ENCODE data around the gene CCDC192. TPM values are rescaled to one million over a fixed set of nuclear protein-coding genes. Genes with fewer than 3 reads are reported as not detected.
A peak's percentile ranks its signal among the peaks of the same experiment; 100 is the strongest.

Gene CCDC192
- total and polyA plus RNA-seq, 2 of the 4 experiments (the other 2 are of a cell fraction) = not detected

GRCh38 chr5:127723571-127723970 is 20.4 kb downstream of the CCDC192 start:
- Histone ChIP-seq H3K14ac (replicated peaks; ENCODE audit: low read depth, low read length) (no peak overlapping the region), H3K56ac (ENCODE audit: extremely low read depth, insufficient read depth, low read length) (no peak overlapping the region), H3K18ac (ENCODE audit: low read depth, low read length) (no peak overlapping the region), H2BK20ac (ENCODE audit: low read depth, low read length) (no peak overlapping the region), H3K4ac (ENCODE audit: low read depth, low read length) (no peak overlapping the region), H3K27me3 (ENCODE audit: control insufficient read depth, insufficient read depth, low read length) (no peaks in the 10 kb centered on the region), H2BK15ac (ENCODE audit: low read depth, low read length) (no peak overlapping the region), H2AFZ (replicated peaks; ENCODE audit: low read length, poor library complexity) (no peak overlapping the region), H2BK5ac (ENCODE audit: low read depth, low read length, poor library complexity, severe bottlenecking) (no peak overlapping the region), H2BK120ac (ENCODE audit: low read depth, low read length) (no peak overlapping the region), H3K9ac (ENCODE audit: low read depth, low read length) (no peak overlapping the region), H3K4me1 (ENCODE audit: control insufficient read depth, insufficient read depth, low read length) (no peaks in the 10 kb centered on the region), H2AK9ac (replicated peaks; ENCODE audit: low read depth, low read length, poor library complexity) (no peak overlapping the region), H4K8ac (ENCODE audit: low read depth in 2 of 2, low read length in 2 of 2) (no peak overlapping the region), H3K79me1 (ENCODE audit: low read depth in 1 of 2, low read length in 2 of 2) (no peaks in the 10 kb centered on the region), H3K23ac (ENCODE audit: low read depth, low read length) (no peak overlapping the region), H3K4me3 (ENCODE audit: insufficient read depth, low read depth, low read length) (no peak overlapping the region), H4K91ac (ENCODE audit: insufficient read depth, low read depth, low read length) (no peak overlapping the region), H4K20me1 (ENCODE audit: insufficient read depth, low read length) (no peaks in the 10 kb centered on the region), H3K36me3 (ENCODE audit: control insufficient read depth, insufficient read depth, low read length) (no peaks in the 10 kb centered on the region), H2AK5ac (ENCODE audit: low read depth, low read length) (no peak overlapping the region), H4K5ac (ENCODE audit: low read depth, low read length) (no peak overlapping the region), H3K4me2 (ENCODE audit: low read depth, low read length) (no peak overlapping the region), H3K27ac (ENCODE audit: insufficient read depth, low read length) (no peak overlapping the region), H3K9me3 (ENCODE audit: control insufficient read depth, insufficient read depth, low read length) (0 out of 2 replicates have a peak, but pooled peaks cover 4% of the 10 kb centered on the region), H3K9me1 (ENCODE audit: insufficient read depth, low read length) (no peaks in the 10 kb centered on the region)
- ChIA-PET POLR2A (ENCODE audit: unreplicated experiment) (no interaction called here), CTCF (no interaction called here)
- WGBS, 2 experiments (ENCODE audit: extremely low coverage in 2 of 2, insufficient read length in 1 of 2) = no CpG with 5 or more reads among the region's 2 CpGs
- dilution Hi-C loops (cut with HindIII; ENCODE audit: low sequenced_read_pairs, unreplicated experiment) (no loop called here), in situ Hi-C loops (cut with MboI; ENCODE audit: low sequenced_read_pairs) (no loop called here), intact Hi-C loops (cut with micrococcal nuclease) (no loop called here)
- TF ChIP-seq RFX5 (IDR thresholded peaks at IDR 0.05; ENCODE audit: low read depth, low read length) (no peak), POLR2A (IDR thresholded peaks at IDR 0.05; ENCODE audit: low read depth, low read length) (no peak), CEBPB (IDR thresholded peaks at IDR 0.05; ENCODE audit: low read depth, low read length) (peak; percentile 97)
- DNase-seq = no peak
- no peak for ATAC-seq (ENCODE audit: low read depth)
- BruUV-seq (replicated peaks) = no TSS peak

Data from IMR-90 (cell line).